Muscle of back (tissue), 10 donors: ENCODE measurements around the gene GFI1. TPM values are rescaled to one million over a fixed set of nuclear protein-coding genes. Genes with fewer than 3 reads are reported as not detected.

ENCODE experiments used
- polyA plus RNA-seq, 10 donors: library from polyadenylated mRNA; unstranded; fragments of 120-200 nt; gene quantifications; one replicate each; pipeline ENCODE4 v1.2.1, GENCODE V29; 2013; ENCODE audit not compliant: insufficient read length in 10 of 10

Gene GFI1
- polyA plus RNA-seq, 10 donors = 0.13 to 1.0 (median 0.20) TPM

Other genes starting within 250 kb of the GFI1 start
- 10 to 100 TPM in 9 of 10 donors, 1 to 10 TPM in 1; 10.0 to 22.6 (median 13.2) TPM for gene GLMN, start 187.9 kb downstream of the GFI1 start, polyA plus RNA-seq
- 10 to 100 TPM; 14.5 to 24.7 (median 17.8) TPM for gene RPAP2, start 187.9 kb downstream of the GFI1 start, polyA plus RNA-seq